ENCODE results near the gene ARMC6.
"Not testable (repeated sequence)": the region's sequence is repeated elsewhere in the genome, so short reads cannot be mapped to it uniquely, and the experiment has no call there.

The ARMC6 gene

DNA sequence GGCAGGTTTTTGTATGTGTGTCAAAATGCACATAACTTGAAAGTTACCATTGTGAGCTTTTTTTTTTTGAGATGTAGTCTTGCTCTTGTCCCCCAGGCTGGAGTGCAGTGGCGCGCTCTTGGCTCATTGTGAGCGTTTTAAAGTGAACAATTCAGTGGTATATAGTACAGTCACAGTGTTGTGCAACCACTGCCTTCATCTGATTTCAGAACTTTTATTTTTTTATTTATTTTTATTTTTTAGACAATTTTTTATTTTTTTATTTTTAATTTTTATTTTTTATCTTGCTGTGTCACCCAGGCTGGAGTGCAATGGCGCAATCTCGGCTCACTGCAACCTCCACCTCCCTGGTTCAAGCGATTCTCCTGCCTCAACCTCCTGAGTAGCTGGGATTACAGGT lies 45.4 kb downstream of the ARMC6 start:
- no peak for DNase-seq

DNA sequence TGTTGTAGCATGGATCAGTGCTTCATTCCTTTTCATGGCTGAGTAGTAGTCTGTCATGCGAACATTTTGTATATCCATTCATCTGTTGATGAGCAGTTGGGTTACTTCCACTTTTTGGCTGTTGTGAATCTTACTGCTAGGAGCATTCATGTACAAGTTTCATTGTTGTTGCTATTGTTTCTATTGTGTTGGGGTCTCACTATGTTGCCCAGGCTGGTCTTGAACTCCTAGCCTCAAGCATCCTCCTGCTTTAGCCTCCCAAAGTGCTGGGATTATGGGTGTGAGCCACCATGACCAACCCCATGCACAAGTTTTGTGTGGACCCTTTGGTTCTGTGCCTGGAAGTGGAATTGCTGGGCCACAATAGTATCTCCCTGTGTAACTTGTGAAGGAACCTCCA lies 46.2 kb downstream of the ARMC6 start:
- no peak for DNase-seq

DNA sequence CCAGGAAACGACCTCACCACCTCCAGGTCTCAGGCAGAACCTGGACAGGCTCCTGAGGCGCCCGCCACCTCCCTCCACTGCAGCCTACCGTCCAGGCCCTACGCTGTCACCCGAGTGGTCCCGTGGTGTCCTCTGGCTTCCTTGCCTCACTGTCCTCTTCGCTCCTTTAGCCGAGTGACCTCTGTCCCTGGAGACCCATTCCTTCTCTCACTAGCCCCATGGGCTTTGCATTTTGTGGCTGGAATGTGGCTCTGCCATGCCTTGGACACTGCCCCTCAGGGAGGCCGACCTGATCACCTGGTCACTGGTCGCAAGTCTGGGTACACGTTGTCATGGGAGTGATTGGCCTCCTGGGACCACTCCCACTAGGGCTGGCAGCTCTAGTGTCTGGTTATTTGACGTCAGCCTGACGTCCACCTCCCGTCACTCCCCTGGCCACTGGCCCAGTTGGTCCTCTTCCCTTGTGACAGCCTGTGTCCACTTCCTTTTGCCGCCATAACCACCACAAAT lies 48.3 kb downstream of the ARMC6 start:
- no peak for DNase-seq

DNA sequence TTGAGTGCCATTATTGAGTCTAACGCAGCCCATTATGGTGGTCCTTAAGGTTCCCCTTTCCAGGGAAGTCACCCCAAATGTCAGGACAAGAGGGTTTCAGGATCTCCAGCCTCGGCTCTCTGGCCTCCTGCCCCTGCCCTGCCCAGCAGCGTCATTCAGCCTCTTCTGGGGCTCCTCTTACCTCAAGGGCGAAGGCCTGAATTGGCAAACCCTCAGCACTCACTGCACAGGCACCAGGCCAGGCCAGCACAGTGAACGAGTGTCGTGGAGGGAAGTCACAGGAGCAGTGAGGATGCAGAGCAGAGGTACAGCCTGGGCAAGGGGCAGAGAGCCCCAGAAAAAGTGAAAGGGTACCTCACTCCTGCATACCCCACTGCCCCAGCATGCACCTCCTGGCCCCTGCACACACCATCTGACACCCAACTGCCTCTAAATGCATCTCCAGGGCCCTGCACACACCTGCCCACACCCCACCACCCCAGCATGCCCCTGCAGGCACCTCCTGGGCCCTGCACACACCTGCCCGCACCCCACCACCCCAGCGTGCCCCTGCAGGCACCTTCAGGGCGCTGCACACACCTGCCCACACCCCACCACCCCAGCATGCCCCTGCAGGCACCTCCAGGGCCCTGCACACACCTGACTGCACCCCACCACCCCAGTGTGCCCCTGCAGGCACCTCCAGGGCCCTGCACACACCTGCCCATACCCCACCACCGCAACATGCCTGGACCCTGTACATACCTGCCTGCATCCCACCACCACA lies 50.2 kb downstream of the ARMC6 start:
- DNase-seq = no peak

DNA sequence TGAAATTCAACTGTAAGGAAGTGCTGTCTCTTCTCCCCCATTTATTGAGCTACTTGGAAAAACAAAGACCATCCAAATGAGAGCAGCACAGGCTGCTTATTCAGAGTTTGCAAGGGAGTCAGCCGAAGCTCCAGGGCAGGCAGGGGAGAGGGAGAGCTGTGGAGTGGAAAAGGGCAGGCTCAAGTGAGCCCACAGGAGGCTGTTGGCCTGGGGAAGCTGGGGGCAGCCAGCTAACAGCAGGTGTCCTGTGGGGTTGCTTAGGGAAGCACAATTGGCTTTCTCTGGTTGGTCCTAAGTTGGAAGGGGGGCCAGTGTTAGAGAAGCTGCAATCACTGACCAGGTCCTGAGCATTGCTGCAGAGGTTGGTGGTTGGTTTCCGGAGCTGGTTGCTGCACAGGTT lies 54.3 kb downstream of the ARMC6 start:
- no peak for DNase-seq

DNA sequence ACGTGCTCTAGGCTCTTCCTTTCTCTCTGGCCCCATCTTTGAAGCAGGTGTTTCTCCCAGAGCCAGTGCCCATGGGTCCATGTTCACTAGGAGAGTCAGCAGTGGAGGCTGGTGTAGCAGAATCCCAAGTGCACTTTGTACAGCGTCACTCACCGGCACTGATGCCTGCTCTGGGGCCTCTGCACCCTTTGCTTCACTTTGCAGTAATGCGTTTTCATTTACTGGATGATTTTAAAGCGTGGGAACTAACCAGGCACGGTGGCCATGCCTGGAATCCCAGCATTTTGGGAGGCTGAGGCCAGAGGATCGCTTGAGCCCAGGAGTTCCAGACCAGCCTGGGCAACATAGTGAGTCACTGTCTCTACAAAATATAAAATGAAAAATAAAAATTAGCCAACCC lies 61.1 kb downstream of the ARMC6 start:
- no peak for DNase-seq

DNA sequence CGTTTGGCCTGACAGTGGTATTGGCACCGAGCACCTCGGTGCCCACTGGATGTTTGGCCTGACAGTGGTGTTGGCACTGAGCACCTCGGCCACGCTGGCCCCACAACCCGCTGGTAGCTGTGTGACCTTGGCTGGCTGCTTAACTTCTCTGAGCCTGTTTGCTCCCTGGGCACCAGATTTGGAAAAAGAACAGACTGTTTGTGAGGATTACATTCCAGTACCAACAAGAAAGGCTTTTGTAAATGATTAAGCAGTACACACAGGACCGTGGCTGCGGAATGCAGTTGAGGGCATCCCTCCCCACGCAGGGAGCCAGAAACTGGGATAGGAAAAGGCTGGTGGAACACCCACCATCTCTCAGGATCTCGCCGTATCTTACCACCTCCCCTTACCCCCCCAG lies 62.3 kb downstream of the ARMC6 start:
- no peak for DNase-seq

DNA sequence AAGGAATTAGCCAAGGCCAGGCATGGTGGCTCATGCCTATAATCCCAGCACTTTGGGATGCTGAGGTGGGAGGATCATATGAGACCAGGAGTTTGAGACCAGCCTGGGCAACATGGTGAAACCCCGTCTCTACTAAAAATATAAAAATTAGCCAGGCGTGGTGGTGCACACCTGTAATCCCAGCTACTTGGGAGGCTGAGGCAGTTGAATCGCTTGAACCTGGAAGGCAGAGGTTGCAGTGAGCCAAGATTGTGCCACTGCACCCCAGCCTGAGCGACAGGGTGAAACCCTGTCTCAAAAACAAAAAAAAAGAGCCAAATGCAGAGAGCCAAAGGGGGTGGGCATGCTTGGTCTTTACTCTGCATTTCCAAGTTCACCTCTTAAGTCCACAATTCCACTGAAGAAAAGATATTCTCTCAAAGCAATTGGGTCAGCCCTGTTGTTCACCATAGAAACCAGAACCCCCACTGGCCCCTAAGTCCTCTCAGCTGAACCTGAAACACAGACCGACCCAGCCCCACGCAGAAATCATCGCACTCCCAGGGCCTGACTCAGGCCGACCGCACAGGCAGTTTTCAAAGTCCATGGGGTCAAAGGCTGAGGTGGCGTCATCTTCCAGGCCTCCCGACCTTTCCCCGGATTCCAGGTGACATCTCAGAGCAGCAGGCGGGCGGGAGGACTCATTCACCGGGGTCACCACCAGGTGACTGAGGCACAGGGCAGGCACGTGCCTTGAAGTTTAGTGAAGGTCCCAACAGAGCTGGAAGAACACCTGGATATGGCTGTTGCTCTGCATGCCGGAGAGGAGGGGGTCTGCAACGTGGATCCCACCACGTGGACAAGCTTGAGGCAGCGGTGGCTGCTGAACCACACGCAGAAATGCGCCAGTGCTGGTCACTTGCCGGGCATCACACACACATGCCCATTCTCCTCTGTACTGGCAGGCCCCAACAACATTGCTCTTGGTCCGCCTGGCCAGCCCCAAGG lies 63.5 kb downstream of the ARMC6 start:
- DNase-seq = no peak

DNA sequence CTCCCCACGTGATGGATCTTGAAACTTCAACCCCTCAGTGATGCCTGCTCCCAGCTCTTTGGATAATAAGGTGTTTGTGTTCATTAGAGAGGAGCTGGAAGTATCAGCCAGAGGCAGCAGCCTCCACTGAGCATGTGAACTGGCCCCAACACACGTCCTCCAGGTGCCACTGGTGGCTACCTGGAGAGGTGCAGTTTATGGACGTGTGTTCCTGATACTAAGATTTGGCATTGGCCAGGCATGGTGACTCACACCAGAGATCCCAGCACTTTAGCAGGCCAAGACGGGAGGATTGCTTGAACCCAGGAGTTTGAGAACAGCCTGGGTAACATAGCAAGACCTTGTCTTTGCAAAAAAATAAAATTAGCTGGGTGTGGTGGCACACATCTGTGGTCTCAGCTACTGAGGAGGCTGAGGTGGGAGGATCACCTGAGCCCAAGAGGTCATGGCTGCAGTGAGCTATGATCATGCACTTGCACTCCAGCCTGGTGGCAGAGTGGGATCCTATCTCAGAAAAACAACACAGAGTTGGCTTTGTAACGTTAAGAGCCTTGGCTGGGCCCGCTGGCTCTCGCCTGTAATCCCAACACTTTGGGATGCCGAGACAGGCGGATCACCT lies 64.8 kb downstream of the ARMC6 start:
- DNase-seq = no peak

DNA sequence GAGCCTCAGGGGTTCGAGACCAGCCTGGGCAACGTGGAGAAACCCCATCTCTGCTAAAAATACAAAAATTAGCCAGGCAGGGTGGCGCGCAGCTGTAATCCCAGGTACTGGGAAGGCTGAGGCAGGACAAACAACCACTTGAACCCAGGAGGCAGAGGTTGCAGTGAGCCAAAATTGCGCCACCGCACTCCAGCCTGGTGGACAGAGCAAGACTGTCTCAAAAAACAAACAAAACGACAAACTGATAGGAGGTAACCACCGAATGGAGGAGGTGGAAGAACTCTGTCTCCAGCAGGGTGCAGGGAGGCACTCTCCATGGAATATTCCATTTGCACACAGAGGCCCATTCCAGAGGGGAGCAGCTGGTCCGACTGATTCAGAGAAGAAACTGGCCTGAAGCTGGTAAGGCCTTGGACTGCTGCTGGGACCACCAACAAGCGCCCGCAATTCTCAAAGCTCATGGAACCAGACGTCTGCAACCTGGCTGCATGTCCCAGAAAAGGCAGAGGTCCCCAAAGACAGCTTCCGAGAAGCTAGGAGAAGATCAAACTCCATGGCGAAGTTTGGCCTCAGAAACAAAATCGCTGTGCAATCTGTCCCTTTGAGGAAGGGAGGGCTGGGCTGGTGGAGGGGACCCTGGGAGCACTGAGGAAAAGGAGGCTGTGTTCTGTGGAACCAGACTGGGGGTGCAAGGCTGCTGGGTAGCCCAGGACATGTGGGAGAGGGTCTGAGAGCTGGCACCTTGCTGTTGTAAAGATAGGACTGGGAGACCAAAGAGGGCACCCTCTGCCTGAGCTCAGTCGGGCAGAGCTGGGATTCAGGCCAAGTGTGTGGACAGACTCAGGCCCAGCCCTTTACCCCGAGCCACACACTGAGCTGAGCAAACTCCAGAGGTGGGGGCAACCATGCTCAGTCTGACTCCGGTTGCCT lies 65.6 kb downstream of the ARMC6 start:
- no peak for DNase-seq

DNA sequence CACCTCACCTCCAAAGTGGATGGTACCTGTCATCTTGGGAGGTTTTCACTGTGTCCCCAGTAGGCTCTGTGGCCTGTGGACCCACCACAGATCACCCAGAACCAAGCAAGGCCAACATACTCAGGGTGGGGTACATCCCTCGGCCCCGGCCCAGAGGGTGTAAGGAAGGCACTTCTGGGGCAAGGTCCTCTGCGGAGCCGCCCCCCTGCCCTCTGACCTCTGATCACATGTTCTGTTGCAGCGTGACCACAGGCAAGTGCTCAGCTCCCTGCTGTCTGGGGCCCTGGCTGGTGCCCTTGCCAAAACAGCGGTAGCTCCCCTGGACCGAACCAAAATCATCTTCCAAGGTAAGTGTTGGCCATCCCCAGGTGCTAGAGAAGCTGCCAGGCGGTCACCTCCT lies 68.1 kb downstream of the ARMC6 start:
- DNase-seq = no peak

DNA sequence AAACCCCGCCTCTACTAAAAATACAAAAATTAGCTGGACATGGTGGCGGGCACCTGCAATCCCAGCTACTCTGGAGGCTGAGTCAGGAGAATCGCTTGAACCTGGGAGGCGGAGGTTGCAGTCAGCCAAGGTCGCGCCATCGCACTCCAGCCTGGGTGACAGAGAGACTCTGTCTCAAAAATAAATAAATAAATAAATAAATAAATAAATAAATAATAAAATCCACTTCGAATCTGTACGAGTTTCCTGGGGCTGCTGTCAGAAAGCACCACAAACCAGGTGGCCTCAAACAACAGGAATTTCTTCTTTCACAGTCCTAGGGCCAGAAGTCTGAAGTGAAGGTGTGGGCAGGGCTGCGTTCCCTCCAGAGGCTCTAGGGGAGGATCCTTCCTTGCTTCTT lies 69.2 kb downstream of the ARMC6 start:
- not testable (repeated sequence) for DNase-seq

DNA sequence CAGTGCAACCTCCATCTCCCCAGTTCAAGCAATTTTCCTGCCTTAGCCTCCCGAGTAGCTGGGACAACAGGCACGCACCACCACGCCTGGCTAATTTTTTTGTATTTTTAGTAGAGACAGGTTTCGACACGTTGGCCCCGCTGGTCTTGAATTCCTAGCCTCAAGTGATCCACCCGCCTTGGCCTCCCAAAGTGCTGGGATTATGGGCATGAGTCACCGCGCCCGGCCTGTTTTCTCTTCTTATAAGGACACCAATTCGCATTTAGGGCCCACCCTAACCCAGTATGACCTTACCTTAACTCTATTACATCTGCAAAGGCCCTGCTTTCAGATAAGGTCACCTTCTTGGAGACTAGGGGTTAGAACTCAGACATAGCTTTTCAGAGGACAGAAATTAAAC lies 69.8 kb downstream of the ARMC6 start:
- no peak for DNase-seq

DNA sequence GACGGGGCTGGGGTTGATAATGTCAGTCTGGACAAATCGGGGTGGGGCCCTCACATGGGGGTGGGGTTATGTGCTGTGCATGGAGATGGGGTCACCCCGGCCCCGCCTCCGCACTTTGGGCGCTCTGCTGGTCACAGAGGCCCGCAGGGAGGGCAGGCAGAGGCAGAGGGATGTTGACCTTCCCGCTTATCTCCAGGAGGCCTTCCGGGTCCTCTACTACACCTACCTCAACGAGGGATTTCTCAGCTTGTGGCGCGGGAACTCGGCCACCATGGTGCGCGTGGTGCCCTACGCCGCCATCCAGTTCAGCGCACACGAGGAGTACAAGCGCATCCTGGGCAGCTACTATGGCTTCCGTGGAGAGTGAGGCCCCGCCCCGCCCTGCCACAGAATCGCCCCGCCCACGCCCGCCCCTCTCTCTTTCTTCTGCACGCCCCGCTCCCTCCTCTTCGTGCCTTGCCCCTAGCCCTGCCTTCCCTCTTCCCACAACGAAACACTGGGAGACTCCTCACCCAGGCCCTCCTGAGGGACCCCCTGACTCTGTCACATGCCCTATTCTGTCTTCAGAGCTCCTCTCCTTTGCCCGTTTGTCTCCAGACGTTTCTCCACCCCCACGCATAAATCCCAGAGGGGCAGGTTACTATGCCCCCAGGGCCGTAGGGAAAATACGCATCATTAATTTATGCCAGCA lies 72.1 kb downstream of the ARMC6 start:
- DNase-seq = no peak

DNA sequence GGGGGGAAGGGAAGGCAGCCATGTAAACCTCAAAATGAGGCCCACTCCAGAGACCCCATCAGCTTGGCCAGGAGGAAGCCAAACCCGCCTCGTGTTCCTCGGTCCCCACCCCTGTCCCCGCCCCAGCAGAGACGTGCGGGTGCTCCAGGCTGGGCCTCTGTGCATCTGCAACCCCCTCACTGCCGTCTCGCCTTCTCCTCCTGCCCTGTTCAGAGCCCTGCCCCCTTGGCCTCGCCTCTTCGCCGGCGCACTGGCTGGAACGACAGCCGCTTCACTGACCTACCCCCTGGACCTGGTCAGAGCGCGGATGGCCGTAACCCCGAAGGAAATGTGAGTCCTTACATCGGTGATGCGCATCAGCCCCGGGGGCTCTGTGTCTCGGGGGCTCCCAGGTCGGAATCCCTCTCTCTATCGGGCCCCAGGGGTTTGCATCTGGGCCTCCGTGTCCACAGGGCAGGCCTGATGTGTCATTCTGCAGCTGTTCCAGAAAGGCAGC lies 72.7 kb downstream of the ARMC6 start:
- no peak for DNase-seq

DNA sequence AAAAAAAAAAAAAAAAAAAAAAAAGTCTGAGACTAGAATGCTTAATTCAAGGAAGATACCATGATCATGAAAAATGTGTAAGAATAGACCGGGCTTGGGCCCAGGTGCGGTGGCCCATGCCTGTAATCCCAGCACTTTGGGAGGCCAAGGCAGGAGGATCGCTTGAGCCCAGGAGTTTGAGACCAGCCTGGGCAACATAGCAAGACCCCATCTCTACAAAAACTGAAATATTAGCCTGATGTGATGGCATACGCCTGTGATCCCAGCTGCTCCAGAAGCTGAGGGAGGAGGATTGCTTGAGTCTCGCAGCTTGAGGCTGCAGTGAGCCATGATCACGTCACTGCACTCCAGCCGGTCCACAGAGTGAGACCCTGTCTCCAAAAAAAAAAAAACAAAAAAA lies 73.5 kb downstream of the ARMC6 start:
- DNase-seq = not testable (repeated sequence)

DNA sequence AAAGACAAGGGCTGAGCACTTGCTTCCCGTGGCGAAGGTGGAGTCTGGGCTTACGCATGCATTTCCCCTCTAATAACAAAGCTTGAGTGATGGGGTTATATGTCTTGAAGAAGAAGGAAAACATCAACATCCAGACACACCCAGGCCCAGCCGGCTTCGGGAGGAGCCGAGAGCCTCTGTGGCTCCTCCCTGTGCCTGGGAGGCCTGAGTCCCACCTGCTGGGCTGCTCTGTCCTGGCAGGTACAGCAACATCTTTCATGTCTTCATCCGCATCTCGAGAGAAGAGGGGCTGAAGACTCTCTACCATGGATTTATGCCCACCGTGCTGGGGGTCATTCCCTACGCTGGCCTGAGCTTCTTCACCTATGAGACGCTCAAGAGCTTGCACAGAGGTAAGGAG lies 74.3 kb downstream of the ARMC6 start:
- no peak for DNase-seq
